GM18858 (cell line): ENCODE results near the gene NFRKB.
"Not testable (repeated sequence)": the region's sequence is repeated elsewhere in the genome, so short reads cannot be mapped to it uniquely, and the experiment has no call there.

ENCODE experiments used
- ATAC-seq: cut with Tn5 transposase; IDR thresholded peaks from one replicate; pipeline ENCODE4 v1.9.1; 2021; ENCODE audit not compliant: unreplicated experiment

Gene NFRKB

DNA sequence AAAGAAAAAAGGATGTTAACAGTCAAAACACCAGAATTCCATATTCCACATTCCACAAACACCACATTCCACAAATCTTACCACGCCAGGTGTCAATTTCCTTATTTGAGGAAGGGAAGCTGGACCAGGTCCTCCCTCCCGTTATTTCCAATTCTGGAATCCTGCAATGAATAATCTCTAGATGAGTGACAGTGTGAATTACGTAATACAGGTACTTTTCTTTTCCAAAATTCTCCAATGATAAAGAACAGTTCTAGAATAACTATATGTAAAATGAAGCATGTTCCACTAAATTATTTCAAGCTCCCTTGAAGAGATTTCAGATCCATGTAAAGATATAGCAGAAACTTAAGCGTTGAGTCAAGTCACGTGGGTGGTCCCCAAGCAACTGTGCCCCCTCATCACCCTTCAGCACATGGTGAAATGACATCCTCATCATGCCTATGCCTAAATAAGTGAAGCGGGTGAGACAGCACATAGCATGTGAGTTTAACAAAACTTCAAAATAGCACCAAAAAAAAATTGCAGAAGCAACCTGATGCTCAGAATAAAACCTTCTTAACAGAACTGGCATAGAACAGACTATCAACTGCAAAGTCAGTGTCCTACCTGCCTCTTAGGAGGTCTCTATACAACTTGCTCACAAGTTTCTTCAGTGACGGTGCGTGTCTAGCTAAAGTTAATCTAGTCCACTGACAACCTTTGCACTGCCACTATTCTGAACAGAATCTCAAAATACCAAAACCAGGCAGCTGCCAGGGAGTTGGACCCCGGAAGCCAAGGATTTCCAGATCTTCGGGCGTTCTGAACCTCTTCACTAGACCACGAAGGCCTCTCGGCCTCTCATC is 876 bp downstream of the NFRKB start:
- ATAC-seq: peak; percentile 19

- no peak for ATAC-seq
Observed at GRCh38 chr11:129888451-129888850, 6.9 kb downstream of the NFRKB start.

DNA sequence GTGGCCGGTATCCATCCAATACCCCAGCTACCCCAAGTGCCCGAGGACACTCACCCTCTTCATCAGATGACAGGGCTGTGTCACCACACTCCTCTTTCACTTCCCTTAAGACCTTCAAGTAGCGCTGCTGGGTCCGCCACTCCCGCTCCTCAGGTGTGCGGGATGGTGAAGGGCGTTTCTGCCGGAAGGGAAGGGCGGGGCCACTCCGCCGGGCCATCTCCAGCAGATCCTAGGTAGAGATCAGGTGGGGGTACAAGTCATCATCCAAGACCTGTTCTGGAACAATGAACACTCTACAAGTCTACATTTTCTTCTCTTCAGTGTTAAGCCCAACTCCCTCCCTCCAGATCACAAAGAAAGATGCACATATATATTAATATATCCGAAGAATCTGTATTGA is 10.0 kb downstream of the NFRKB start:
- no peak for ATAC-seq

GRCh38 chr11:129884581-129884980 is 10.8 kb downstream of the NFRKB start:
- no peak for ATAC-seq

GRCh38 chr11:129881570-129882170 is 13.7 kb downstream of the NFRKB start:
- no peak for ATAC-seq

DNA sequence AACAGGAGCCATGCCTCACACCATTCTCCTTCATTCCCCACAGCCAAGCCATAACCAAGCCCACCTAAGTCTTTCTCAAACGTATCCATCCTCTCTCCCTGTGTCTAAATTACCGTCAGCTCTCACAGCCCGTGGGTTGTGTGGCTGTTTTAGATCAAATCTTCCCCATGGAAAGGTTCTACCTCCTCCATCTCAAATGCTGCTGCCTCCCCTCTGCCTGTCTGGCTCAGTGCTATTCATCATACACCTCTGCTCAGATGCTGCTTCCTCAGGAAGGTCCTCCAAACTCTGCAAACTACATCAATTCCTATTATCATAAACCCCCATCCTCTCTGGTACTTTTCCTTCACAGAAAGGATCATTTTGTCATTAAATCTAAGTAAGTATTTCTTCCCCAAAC is 15.1 kb downstream of the NFRKB start:
- no peak for ATAC-seq

DNA sequence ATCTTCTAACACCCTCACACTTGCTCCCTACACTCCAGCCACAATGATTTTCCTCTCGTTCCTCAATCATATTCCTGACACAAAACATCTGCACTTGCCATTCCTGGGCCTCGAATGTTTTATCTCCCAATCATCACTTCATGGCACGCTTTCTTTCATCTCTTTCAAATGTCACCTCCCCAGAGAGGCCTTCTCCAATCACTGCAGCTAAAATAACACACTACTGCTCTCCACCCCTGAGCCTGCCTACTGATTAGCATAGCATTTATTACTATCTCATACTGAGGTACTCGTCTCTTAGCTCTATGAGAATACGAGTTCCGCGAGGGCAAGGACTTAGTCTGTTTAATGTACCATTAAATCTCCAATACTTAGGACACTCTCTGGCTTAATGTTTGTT is 23.5 kb downstream of the NFRKB start:
- ATAC-seq: no peak

DNA sequence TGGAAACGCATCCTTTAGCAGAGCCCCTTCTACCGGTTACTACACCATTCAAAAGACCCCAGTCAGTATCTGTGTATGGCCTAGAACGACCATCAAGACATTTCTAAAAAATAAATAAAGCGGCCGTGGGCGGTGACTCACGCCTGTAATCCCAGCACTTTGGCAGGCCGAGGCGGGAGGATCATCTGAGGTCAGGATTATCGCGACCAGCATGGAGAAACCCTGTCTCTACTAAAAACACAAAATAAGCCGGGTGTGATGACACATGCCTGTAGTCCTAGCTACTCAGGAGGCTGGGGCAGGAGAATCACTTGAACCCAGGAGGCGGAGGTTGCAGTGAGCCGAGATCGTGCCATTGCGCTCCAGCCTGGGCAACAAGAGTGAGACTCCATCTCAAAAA is 26.8 kb downstream of the NFRKB start:
- ATAC-seq: not testable (repeated sequence)

DNA sequence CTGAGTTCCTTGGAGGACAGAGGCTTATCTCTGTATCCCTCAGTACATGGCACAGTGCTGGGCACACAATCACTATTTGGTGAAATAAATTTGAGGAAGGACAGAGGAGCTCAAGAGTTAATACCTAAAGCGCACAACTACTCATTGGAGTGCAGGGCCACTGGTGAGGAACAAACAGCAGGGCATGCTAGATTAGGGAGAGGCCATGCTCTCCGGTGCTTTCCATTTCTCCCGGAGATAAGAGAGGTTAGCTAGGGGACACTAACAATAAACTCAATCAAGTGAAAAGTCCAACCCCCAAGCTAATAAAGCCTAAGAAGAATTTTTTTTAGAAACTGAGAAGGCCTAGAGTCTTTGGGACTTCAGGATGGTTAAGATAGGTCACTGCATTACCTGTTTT is 29.1 kb downstream of the NFRKB start:
- no peak for ATAC-seq

- no peak for ATAC-seq
Observed at GRCh38 chr11:129865701-129866100, 29.7 kb downstream of the NFRKB start.

GRCh38 chr11:129864811-129865210 is 30.6 kb downstream of the NFRKB start:
- ATAC-seq: no peak

DNA sequence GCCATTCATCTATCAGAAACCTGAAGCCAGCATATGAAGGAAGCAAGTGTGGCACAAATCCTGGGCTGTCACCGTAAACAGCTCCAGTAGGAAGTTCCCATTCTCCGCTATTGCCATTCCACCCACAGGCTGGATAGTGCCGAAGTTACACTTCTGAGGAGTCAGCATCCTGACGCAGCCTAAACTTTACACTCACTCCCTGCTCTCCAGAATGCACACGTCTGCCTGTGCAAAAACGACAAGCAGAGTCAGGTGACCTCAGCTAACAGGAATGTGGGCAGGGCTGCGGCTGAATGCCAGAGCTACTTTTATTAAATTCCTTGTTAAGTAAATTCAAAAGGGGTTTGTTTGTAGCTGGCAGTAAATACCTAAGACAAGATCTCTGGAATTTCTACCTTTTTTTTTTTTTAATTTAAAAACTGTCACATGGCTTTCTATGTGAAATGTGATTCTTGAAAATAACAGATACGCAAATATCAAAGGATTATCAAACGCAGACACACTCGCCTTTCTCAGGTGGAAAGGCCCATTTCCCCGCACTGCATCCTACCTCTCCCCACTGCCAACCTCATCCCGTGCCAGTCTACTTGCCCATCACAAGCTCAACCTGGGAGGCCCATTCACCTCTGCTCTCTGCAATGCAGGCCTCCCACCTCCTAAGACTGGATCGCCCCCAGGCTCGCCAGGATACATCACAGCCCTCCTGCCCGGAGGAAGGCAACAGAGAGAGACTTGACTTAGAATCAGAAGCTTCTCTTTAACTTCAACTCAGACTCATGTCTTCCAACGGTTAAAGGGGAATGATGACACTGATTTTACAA is 33.5 kb downstream of the NFRKB start:
- no peak for ATAC-seq

- ATAC-seq: no peak
Observed at GRCh38 chr11:129856036-129856435, 39.3 kb downstream of the NFRKB start.

DNA sequence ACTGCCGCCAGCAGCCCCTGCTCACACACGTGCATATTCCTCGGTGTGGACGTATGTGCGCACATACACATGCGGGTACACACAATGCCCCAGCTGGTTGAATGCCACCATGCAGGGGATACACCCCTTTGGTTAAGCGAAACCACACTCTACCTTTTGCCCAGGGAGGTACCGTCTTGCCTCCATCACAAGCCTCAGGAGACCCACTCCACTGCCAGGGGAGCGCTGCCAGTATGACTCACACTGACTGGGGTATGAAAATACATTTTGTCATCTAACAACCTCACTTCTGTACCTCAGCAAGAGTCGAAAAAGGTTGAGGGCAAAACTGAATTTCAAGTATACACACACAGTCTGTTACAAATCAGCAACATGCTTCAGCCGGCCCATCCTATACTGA is 40.3 kb downstream of the NFRKB start:
- ATAC-seq: no peak

- no peak for ATAC-seq
Observed at GRCh38 chr11:129854232-129854805, 41.1 kb downstream of the NFRKB start.

DNA sequence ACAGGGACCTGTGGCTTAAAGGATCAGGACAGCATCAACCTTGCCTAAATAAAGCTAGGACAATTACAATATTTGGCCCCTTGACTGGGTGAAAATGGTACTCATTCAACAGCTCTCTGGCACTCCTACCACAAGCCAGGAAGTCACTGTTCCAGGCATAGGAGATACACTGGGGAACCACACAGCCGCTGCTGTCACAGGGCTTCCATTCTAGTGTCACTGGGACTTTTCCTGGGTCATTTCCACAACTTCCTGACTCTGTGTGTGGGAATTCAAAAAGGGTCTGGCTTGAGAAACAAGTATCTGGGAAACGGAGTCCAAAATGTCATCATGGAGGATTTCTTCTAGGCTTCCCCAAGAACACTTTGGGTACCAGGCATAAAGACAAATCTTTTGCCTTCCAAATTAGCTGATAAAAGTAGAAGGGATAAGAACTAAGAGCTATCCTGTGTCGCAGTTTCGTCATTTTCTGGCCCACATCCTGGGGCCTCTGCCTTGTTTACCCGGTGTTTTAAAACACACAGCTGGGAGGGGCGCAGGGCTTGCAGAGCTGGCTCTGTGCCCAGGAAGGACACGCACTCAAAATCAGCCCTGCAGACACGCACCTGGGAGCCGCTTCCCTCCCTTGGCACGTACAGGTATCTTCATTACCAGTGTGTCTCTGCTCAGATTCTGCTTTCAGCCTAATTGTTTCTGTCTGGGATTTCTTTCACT is 41.7 kb downstream of the NFRKB start:
- ATAC-seq: no peak

GRCh38 chr11:129852125-129852740 is 43.1 kb downstream of the NFRKB start:
- ATAC-seq: no peak

DNA sequence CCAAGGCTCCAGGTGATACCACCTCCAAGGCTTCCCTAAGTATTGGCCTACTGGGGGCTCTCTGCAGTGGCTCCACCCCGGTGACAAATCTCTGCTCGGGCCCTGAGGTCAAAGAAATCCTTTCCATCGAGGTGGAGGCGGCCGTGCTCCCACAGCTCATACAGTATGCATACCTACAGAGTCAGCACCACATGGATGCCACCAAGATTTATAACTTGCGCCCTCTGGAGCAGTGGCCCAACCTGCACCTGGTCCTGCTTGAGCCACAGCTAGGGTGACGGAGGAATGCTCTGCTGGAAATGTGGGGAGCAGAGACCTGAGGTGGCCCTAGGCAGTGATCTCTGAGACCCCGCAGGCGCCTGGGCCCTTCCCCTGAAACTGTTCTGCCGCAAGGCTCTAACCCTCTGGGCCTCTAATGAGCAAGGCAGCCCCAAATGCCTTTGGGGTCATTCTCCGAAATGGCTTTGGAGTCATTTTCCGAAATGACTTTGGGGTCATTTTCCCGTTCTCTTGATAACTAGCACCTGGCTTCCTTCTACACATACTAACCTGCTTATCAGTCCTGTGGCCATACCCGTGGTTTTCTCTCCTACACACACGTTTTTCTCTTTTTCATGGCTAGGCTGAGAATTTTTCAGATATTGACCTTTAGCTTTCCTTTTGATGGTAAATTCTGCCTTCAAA is 45.8 kb downstream of the NFRKB start:
- ATAC-seq: no peak

DNA sequence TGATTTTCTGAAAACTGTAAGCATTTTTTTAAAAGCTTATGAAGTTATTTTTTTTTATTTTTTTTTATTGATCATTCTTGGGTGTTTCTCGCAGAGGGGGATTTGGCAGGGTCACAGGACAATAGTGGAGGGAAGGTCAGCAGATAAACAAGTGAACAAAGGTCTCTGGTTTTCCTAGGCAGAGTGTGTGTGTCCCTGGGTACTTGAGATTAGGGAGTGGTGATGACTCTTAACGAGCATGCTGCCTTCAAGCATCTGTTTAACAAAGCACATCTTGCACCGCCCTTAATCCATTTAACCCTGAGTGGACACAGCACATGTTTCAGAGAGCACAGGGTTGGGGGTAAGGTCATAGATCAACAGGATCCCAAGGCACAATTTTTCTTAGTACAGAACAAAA is 48.0 kb downstream of the NFRKB start:
- ATAC-seq: not testable (repeated sequence)
